HEK293 (cell line): Measurements from ENCODE around the gene MAPK9.

Experiments
- ATF2 ChIP-seq: fragments of 450-650 bp; formaldehyde crosslinking; IDR thresholded peaks from 2 replicates; pipeline ENCODE4 v1.5.1; 2016; ENCODE audit warnings: missing biosample characterization, missing genetic modification characterization, low read depth
- INSM2 ChIP-seq: fragments of 450-650 bp; formaldehyde crosslinking; IDR thresholded peaks from 2 replicates; pipeline ENCODE4 v1.5.1; 2016; ENCODE audit warnings: missing biosample characterization, missing genetic modification characterization
- REPIN1 ChIP-seq: fragments of 450-650 bp; formaldehyde crosslinking; IDR thresholded peaks from 2 replicates; pipeline ENCODE4 v1.5.1; 2017; ENCODE audit warnings: missing biosample characterization, missing genetic modification characterization, low read depth
- SCRT1 ChIP-seq: fragments of 450-650 bp; formaldehyde crosslinking; IDR thresholded peaks from 2 replicates; pipeline ENCODE4 v1.5.1; 2016; ENCODE audit warnings: missing biosample characterization, missing genetic modification characterization, borderline replicate concordance
- TCF7L2 ChIP-seq: IDR thresholded peaks from 2 replicates; pipeline ENCODE4 v1.6.1; 2011; ENCODE audit warnings: low read depth, mild to moderate bottlenecking, inconsistent platforms, low read length, moderate library complexity, borderline replicate concordance
- YY1 ChIP-seq: fragments of 450-650 bp; formaldehyde crosslinking; IDR thresholded peaks from 2 replicates; pipeline ENCODE4 v1.5.1; 2018; ENCODE audit warnings: missing biosample characterization, missing genetic modification characterization
- ZBTB1 ChIP-seq: fragments of 450-650 bp; formaldehyde crosslinking; IDR thresholded peaks from 2 replicates; pipeline ENCODE4 v1.5.1; 2016; ENCODE audit warnings: missing biosample characterization, missing genetic modification characterization
- ZNF133 ChIP-seq: fragments of 450-650 bp; formaldehyde crosslinking; IDR thresholded peaks from 2 replicates; pipeline ENCODE4 v1.5.1; 2016; ENCODE audit warnings: missing biosample characterization, missing genetic modification characterization
- ZNF24 ChIP-seq: fragments of 450-650 bp; formaldehyde crosslinking; IDR thresholded peaks from 2 replicates; pipeline ENCODE4 v1.5.1; 2016; ENCODE audit warnings: missing biosample characterization, missing genetic modification characterization
- ZNF311 ChIP-seq: fragments of 450-650 bp; formaldehyde crosslinking; IDR thresholded peaks from 2 replicates; pipeline ENCODE4 v1.5.1; 2017; ENCODE audit warnings: missing biosample characterization, missing genetic modification characterization, borderline replicate concordance
- TF ChIP-seq, protein P1 (sequence below): fragments of 450-650 bp; formaldehyde crosslinking; IDR thresholded peaks from 2 replicates; pipeline ENCODE4 v1.5.1; 2016; ENCODE audit warnings: missing biosample characterization, missing genetic modification characterization

GRCh38 chr5:180323941-180324600 lies 32.2 kb upstream of the MAPK9 start:
- TF ChIP-seq ZNF24 (tag by site-specific recombination) (no peak), ZNF133 (tag by site-specific recombination) (no peak), YY1 (no peak), INSM2 (tag by site-specific recombination) (no peak), SCRT1 (tag by site-specific recombination) (no peak), ZNF311 (tag by site-specific recombination) (no peak), ATF2 (tag by site-specific recombination) (no peak), ZBTB1 (no peak), REPIN1 (no peak), TCF7L2 (no peak)
- TF ChIP-seq, protein P1, sequence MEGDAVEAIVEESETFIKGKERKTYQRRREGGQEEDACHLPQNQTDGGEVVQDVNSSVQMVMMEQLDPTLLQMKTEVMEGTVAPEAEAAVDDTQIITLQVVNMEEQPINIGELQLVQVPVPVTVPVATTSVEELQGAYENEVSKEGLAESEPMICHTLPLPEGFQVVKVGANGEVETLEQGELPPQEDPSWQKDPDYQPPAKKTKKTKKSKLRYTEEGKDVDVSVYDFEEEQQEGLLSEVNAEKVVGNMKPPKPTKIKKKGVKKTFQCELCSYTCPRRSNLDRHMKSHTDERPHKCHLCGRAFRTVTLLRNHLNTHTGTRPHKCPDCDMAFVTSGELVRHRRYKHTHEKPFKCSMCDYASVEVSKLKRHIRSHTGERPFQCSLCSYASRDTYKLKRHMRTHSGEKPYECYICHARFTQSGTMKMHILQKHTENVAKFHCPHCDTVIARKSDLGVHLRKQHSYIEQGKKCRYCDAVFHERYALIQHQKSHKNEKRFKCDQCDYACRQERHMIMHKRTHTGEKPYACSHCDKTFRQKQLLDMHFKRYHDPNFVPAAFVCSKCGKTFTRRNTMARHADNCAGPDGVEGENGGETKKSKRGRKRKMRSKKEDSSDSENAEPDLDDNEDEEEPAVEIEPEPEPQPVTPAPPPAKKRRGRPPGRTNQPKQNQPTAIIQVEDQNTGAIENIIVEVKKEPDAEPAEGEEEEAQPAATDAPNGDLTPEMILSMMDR (tag by site-specific recombination): no peak
